ENCODE data around the gene TUBA4B. TPM values are rescaled to one million over a fixed set of nuclear protein-coding genes. Genes with fewer than 3 reads are reported as not detected.

TUBA4B gene
- not detected in 2 replicates for total RNA-seq (2021)
- long read RNA-seq, result 0 reads

DNA sequence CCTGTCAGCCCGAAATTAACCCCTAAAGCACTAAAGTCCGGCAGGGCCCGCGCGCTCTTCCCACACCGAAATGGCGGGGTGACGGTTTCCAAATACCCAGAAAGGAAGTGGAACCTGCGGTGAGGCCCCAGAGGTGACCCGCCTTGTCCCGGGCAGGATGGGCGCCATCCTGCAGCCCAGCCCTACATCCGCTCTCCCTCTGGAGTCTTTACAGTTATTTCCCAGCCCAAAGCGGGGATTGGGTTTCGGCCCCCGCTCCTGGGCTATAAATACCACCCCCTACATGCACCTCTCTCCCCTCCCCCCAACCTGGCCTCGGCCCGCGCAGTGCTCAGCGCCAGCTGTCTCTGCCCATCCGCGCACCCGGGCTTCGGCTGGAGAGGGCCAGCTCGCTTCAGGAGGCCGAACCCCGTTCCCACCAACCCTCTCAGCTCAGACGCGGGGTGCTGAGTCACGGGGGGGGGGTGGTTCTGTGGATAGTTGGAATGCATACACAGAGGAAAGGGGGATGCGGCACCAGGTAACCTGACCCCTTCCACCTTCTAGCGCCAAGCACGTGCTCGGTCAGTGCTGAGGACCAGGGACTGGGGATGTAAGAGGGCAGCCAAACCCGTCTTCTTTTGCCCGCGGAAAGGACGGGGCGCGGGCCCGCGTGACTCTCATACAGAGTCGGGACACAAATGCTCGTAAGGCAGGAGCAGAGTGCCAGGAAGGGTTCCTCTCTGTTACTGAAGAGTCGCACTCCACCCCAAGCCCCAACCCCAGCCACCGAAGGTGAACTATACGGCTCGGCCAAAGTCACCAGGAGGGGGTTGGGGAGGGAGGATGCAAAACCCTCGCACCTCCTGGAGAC is at the start of gene TUBA4B:
Gene TUBA4B (plus strand): TSS at position 344 of the 853 bp plus-strand sequence. CDS start 165 bp downstream, at position 509.
- Histone ChIP-seq H3K9ac (ENCODE audit: extremely low read depth, insufficient read length, low read length) (no peak within 1 kb of the TSS), H2BK120ac (ENCODE audit: low read depth, low read length, poor library complexity, severe bottlenecking) (no peak within 1 kb of the TSS), H3K79me2 (ENCODE audit: insufficient read depth, low read length) (no peaks in the 10 kb centered on the region), H3K4me1 (ENCODE audit: insufficient read depth, low read length) (peaks cover 3% of the 10 kb centered on the region; the same call in 1 of the 2 replicates), H3K18ac (ENCODE audit: insufficient read length, low read depth, low read length) (peak within 1 kb of the TSS; percentile 39), H4K5ac (ENCODE audit: insufficient read length, low read depth, low read length) (no peak within 1 kb of the TSS), H3K79me1 (ENCODE audit: insufficient read depth, low read depth, low read length, poor library complexity, severe bottlenecking) (no peaks in the 10 kb centered on the region), H2AK5ac (ENCODE audit: insufficient read length, low read length) (no peak within 1 kb of the TSS), H3K23ac (ENCODE audit: insufficient read length, low read depth, low read length) (no peak within 1 kb of the TSS), H3K56ac (ENCODE audit: insufficient read length, low read depth, low read length) (no peak within 1 kb of the TSS), H4K8ac (replicated peaks; ENCODE audit: insufficient read length, low read depth, low read length) (no peak within 1 kb of the TSS), H3K27me3 (ENCODE audit: insufficient read depth, low read length) (peaks cover 21% of the 10 kb centered on the region), H3K27ac (ENCODE audit: insufficient read length, low read depth, low read length) (no peak within 1 kb of the TSS), H2BK12ac (ENCODE audit: insufficient read length, low read depth, low read length) (no peak within 1 kb of the TSS), H4K91ac (ENCODE audit: insufficient read length, low read depth, low read length) (no peak within 1 kb of the TSS), H3K14ac (ENCODE audit: insufficient read depth, low read length) (0 out of 2 replicates have a peak within 1 kb of the TSS, but pooled peaks have one; percentile 42), H4K20me1 (ENCODE audit: control insufficient read depth, insufficient read depth, insufficient read length) (no peaks in the 10 kb centered on the region), H2BK5ac (ENCODE audit: insufficient read length, low read length) (no peak within 1 kb of the TSS), H3K9me3 (ENCODE audit: control insufficient read depth, low read depth, low read length) (no peaks in the 10 kb centered on the region), H3K4ac (ENCODE audit: low read depth, low read length) (no peak within 1 kb of the TSS), H2AFZ (ENCODE audit: low read length) (no peak within 1 kb of the TSS), H3T11ph (ENCODE audit: low read length) (no peak within 1 kb of the TSS), H3K23me2 (ENCODE audit: insufficient read length, low read depth, low read length, poor library complexity, severe bottlenecking) (peaks cover 22% of the 10 kb centered on the region), H3K4me2 (ENCODE audit: insufficient read depth, insufficient read length, low read length) (peak within 1 kb of the TSS; percentile 72), H2BK20ac (ENCODE audit: low read depth, low read length, poor library complexity, severe bottlenecking) (no peak within 1 kb of the TSS), H2BK15ac (ENCODE audit: low read depth, low read length) (no peak within 1 kb of the TSS)
- Mint-ChIP-seq H3K27me3 (ENCODE audit: low read depth) (peaks cover 72% of the 10 kb centered on the region), H3K36me3 (ENCODE audit: insufficient read depth in 1 of 3, low read depth in 3 of 3) (peaks cover 9 to 23% (median 19%) of the 10 kb centered on the region in 3 experiments; a peak in 6 of 7 replicates), H3K4me1 (peaks cover 28 to 39% of the 10 kb centered on the region in 2 experiments), H3K4me3 (peak within 1 kb of the TSS; percentile 69 to 88), H3K9me3 (peaks cover 0 to 2% of the 10 kb centered on the region in 2 experiments; a peak in 3 of 5 replicates), H3K27ac (no peak within 1 kb of the TSS)
- peak; percentile 81 for DNase-seq
- WGBS (ENCODE audit: extremely low coverage, insufficient read length, low lambda C conversion rate), result no CpG with 5 or more reads among the region's 49 CpGs
- TF ChIP-seq, protein P1, sequence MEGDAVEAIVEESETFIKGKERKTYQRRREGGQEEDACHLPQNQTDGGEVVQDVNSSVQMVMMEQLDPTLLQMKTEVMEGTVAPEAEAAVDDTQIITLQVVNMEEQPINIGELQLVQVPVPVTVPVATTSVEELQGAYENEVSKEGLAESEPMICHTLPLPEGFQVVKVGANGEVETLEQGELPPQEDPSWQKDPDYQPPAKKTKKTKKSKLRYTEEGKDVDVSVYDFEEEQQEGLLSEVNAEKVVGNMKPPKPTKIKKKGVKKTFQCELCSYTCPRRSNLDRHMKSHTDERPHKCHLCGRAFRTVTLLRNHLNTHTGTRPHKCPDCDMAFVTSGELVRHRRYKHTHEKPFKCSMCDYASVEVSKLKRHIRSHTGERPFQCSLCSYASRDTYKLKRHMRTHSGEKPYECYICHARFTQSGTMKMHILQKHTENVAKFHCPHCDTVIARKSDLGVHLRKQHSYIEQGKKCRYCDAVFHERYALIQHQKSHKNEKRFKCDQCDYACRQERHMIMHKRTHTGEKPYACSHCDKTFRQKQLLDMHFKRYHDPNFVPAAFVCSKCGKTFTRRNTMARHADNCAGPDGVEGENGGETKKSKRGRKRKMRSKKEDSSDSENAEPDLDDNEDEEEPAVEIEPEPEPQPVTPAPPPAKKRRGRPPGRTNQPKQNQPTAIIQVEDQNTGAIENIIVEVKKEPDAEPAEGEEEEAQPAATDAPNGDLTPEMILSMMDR (conservative IDR thresholded peaks at IDR 0.05), result no peak
